GM21825 (cell line): ENCODE results near the gene XYLB.
"Not testable (repeated sequence)": the region's sequence is repeated elsewhere in the genome, so short reads cannot be mapped to it uniquely, and the experiment has no call there.

Experiments
- ATAC-seq: cut with Tn5 transposase; IDR thresholded peaks from one replicate; pipeline ENCODE4 v1.9.1; 2021; ENCODE audit warnings: mild to moderate bottlenecking, moderate library complexity; ENCODE audit not compliant: unreplicated experiment

Gene XYLB

DNA sequence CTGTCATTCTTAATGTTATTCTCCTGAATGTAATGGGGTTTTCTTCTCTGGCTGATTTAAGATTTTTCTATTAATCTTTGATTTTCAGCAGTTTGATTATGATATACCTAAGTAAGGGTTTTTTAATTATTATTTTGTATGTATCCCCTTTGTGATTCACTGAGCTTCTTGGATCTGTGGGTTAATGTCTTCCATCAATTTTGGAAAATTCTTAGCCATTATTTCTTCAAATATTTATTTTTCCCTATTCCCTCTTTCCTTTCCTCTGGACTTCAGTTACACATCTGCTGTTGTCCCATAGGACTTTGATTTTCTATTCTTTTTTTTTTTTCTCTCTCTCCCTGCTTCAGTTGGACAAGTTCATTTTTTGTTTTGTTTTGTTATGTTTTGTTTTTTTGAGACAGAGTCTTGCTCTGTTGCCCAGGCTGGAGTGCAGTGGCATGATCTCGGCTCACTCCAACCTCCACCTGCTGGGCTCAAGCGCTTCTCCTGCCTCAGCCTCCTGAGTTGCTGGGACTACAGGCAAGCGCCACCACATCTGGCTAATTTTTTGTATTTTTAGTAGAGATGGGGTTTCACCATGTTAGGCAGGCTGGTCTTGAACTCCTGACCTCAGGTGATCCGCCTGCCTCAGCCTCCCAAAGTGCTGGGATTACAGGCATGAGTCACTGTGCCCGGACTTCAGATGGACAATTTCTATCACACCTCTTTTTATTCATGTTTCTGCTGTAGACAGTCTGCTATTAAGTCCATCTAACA is 40.6 kb downstream of the XYLB start:
- ATAC-seq = no peak

DNA sequence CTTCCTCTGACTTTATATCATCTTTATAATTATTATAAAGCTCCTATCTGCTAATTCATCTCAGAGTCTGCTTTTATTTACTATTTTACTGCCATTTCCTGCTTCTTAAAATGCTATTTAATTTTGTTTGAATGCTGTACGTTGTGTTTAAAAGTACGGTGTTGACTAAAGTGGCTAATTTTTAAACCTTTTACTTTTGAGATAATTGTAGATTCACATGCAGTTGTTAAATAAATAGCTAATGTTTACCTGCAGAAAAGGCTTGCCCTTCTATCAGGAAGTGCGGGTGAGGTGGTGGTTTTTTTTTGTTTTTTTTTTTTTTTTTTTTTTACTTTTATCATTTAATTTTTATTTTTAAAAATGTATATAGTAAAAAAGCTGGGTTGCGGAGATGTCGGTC is 41.3 kb downstream of the XYLB start:
- ATAC-seq = no peak

GRCh38 chr3:38392604-38393163 is 46.1 kb downstream of the XYLB start:
- no peak for ATAC-seq

- ATAC-seq = no peak
These were observed 49.7 kb downstream of the XYLB start for GRCh38 chr3:38396239-38396638.

GRCh38 chr3:38396861-38397260 is 50.3 kb downstream of the XYLB start:
- no peak for ATAC-seq

DNA sequence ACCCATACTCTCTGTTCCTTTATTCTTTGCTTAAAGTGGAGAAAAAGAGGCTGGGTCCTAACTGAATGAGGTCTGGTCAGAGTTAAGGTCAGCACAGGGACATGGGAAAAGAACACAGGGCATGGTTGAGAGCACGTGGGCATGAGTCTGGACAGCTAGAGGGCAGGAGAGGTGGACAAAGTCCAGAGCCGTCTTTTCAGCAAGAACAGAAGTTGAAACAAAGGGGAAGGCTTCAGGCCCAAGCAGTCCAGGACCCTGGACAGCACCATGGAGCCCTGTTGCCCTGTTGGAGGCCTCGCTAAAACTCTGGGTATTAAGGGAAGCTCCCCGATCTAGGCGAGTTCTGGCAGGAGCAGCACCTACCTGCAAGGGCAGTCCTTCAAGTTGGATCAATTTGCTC is 50.7 kb downstream of the XYLB start:
- no peak for ATAC-seq

DNA sequence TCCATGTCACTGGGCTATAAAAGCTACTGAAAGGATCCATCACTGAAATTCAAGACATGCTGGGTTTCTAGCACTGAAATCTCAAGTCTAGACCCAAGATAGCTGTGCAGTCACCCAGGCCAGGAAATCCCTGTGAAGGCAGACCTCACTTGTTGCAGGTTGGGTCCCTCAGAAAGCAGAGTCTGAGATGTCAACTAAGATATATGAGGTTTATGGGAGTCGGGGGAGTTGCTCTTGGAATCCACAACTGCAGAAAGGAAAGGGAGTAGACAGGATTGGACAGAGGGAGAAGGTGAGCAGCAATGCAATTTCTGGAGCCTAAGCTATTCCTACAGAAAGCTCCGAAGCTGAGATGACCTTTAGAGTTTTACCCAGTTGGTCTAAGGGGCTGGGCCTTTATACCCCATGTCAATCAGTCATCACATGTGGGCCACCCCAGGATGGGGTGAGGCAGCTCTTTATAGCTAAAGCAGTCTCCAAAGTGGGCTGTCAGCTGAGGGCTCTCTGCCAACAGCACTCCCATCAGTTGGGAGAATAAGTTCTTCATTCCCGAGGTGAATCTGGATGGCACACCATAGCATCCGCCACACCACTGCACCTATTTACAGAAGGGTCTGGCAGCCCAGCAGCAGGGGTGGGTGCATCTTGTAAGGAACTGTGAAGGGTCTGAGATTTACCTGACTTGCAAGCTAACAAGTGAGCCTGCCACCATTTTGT is 54.8 kb downstream of the XYLB start:
- no peak for ATAC-seq

- ATAC-seq = no peak
These were observed 57.7 kb downstream of the XYLB start for GRCh38 chr3:38404286-38404685.

GRCh38 chr3:38411591-38411990 is 65.0 kb downstream of the XYLB start:
- no peak for ATAC-seq

DNA sequence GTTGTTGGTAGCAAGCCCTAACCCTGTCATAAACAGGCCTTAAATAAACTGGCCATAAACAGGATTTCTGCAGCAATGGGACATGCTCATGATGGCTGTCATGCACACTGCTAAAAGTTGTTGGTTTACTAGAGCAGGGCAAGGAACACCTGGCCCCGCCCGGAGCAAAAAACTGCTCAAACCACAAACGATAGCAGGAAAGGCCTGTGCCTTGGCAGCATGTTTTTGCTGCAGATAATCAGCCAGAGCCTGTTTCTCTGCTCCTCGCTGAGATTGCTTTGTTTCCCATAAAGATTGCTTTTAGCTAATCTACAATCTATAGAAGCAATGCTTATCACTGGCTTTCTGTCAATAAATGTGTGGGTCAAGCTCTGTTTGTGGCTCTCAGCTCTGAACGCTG is 74.2 kb downstream of the XYLB start:
- not testable (repeated sequence) for ATAC-seq

DNA sequence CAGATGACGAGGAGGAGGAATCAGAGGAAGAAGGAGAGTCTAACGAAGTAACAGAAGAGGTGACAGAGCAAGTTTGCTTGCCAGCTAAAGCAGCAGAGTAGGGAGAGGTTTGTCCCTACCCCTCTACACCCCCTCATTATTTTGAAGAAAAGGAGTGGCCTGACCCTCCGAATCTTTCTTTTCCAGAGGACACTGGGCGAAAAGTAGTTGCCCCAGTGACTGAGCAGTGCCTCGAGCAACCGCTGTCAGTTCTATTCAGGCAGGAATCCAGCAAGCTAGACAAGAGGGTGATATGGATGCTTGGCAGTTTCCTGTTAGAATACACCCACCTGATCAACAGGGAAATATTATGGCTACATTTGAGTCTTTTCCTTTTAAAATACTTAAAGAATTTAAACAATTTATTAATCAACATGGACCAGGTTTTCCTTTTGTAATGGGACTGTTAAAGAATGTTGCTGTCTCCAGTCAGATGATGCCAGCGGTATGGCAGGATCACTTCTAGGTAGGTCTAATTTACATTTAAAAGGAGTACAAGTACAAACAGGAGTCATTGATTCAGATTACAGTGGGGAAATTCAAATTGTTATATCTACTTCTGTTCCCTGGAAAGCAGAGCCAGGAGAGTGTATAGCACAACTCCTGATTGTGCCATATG is 75.2 kb downstream of the XYLB start:
- no peak for ATAC-seq

DNA sequence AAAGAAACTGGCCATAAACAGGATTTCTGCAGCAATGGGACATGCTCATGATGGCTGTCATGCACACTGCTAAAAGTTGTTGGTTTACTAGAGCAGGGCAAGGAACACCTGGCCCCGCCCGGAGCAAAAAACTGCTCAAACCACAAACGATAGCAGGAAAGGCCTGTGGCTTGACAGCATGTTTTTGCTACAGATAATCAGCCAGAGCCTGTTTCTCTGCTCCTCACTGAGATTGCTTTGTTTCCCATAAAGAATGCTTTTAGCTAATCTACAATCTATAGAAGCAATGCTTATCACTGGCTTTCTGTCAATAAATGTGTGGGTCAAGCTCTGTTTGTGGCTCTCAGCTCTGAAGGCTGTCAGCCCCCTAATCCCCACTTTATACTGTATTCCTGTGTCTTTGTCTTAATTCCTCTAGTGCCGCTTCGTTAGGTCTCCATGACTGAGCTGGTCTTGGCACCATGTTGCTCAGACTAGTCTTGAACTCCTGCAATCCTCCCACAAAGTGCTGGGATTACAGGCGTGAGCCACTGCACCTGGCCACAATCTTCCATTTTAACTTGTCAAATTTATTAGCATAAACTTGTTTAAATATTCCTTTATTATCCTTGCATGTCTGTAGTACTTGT is 80.3 kb downstream of the XYLB start:
- ATAC-seq = not testable (repeated sequence)

GRCh38 chr3:38432871-38433658 is 86.5 kb downstream of the XYLB start:
- not testable (repeated sequence) for ATAC-seq

DNA sequence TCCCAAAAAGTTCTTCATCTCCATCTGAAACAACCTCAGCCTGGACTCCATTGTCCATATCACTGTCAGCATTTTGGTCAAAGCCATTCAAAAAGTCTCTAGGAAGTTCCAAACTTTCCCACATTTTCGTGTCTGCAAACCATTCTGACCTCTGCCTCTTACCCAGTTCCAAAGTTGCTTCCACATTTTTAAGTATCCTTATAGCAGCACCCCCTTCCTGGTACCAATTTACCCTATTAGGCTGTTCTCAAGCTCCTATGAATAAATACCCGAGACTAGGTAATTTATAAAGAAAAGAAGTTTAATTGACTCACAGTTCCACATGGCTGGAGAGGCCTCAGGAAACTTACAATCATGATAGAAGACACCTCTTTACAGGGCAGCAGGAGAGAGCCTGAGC is 87.1 kb downstream of the XYLB start:
- not testable (repeated sequence) for ATAC-seq

- ATAC-seq = not testable (repeated sequence)
These were observed 92.0 kb downstream of the XYLB start for GRCh38 chr3:38438436-38439069.

- not testable (repeated sequence) for ATAC-seq
These were observed 96.6 kb downstream of the XYLB start for GRCh38 chr3:38443205-38443604.

- ATAC-seq = no peak
These were observed 99.6 kb downstream of the XYLB start for GRCh38 chr3:38446085-38446686.

- no peak for ATAC-seq
These were observed 100.2 kb downstream of the XYLB start for GRCh38 chr3:38446812-38447211.

GRCh38 chr3:38450853-38451252 is 104.3 kb downstream of the XYLB start:
- no peak for ATAC-seq
